Right lobe of liver (tissue), 4 donors: Measurements from ENCODE around the gene LYZL6.

Source experiments
- CTCF ChIP-seq, 4 donors: fragments of 200-600 bp in 3 of 4; fragments of 450-650 bp in 1 of 4; IDR thresholded peaks; one replicate each; pipeline versions ENCODE4 v1.5.1 to v1.8.0; 2016 to 2022; ENCODE audit warnings: antibody characterized with exemption in 4 of 4, mild to moderate bottlenecking in 2 of 4
- POLR2A ChIP-seq: fragments of 450-650 bp; IDR thresholded peaks from one replicate; pipeline ENCODE4 v1.6.1; 2017; ENCODE audit warnings: antibody characterized with exemption, mild to moderate bottlenecking
- donor health status: DM: no; HTN: no; CAD: no.
- donor health status: DM: no; HTN: no; CAD: no.
- donor health status: DM: no; HTN: yes; CAD: no.

DNA sequence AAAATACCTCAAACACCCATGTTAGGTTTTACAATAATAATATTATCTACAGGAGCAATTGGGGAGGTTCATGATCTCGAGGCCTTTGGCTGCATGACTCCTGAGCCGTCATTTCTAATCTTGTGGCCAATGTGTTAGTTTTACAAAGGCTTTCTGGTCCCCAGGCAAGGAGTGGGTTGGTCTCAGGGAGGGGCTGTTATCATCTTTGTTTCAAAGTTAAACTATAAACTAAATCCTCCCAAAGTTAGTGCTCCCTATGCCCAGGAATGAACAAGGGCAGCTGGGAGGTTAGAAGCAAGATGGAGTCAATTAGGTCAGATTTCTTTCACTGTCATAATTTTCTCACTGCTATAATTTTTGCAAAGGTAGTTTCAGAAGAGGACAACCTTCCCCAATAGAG is 54.3 kb downstream of the LYZL6 start:
- TF ChIP-seq CTCF (IDR thresholded peaks at IDR 0.05) (no peak), POLR2A (no peak)
